H1 (cell line): ENCODE measurements around the gene CDC45. TPM values are rescaled to one million over a fixed set of nuclear protein-coding genes. Genes with fewer than 3 reads are reported as not detected.

Experiments
- CTCF ChIA-PET: fragments of 300-600 bp; sonication (Branson Sonifier 250); formaldehyde crosslinking; loops from one replicate; lab custom pipeline; 2021; ENCODE audit not compliant: partially characterized antibody; lab: Charles Lee
- POLR2A ChIA-PET: fragments of 300-600 bp; sonication (Branson Sonifier 250); formaldehyde crosslinking; loops from one replicate; lab custom pipeline; 2021; ENCODE audit warnings: inconsistent platforms; ENCODE audit not compliant: partially characterized antibody; lab: Charles Lee
- DNase-seq, 2 experiments: peaks; one replicate each; pipeline versions ENCODE4 v3.0.0 to v3.0.0-alpha.2; 2010 to 2022; ENCODE audit warnings: low spot score in 2 of 2, low read depth in 1 of 2, mixed read lengths in 1 of 2
- FAIRE-seq: peaks from 2 replicates; lab custom pipeline; 2011; peaks lifted over from hg19 to GRCh38; lab: Jason Lieb, UNC
- H2AFZ ChIP-seq: 2 replicates; pipeline ENCODE4 v1.8.1; 2012; ENCODE audit warnings: low read length, inconsistent platforms
- H2AK5ac ChIP-seq: 2 replicates; pipeline ENCODE4 v1.6.1; 2013; ENCODE audit warnings: low read depth, low read length
- H2BK120ac ChIP-seq: replicated peaks from 2 replicates; pipeline ENCODE3; 2013; ENCODE audit warnings: low read depth, low read length, inconsistent platforms
- H2BK12ac ChIP-seq: 2 replicates; pipeline ENCODE4 v1.6.1; 2013; ENCODE audit warnings: low read depth, low read length
- H2BK15ac ChIP-seq: 2 replicates; pipeline ENCODE4 v1.6.1; 2013; ENCODE audit warnings: low read length
- H2BK20ac ChIP-seq: 2 replicates; pipeline ENCODE4 v1.6.1; 2013; ENCODE audit warnings: low read length
- H2BK5ac ChIP-seq: 2 replicates; pipeline ENCODE4 v1.6.1; 2013; ENCODE audit warnings: low read depth, low read length
- H3K14ac ChIP-seq: 2 replicates; pipeline ENCODE4 v1.6.1; 2013; ENCODE audit warnings: inconsistent platforms; ENCODE audit not compliant: insufficient read length
- H3K18ac ChIP-seq: 2 replicates; pipeline ENCODE4 v1.6.1; 2013; ENCODE audit warnings: low read length; ENCODE audit errors: extremely low read depth
- H3K23ac ChIP-seq: 2 replicates; pipeline ENCODE4 v1.6.1; 2013; ENCODE audit warnings: inconsistent platforms; ENCODE audit not compliant: insufficient read length
- H3K23me2 ChIP-seq: 2 replicates; pipeline ENCODE4 v1.6.1; 2013; ENCODE audit warnings: low read depth, low read length
- H3K27ac ChIP-seq: 2 replicates; pipeline ENCODE4 v1.6.1; 2011; ENCODE audit warnings: low read depth, low read length, inconsistent platforms
- H3K27me3 ChIP-seq, 4 experiments: replicated peaks in 1 of 4; 1 replicate in 1 of 4; 2 replicates in 3 of 4; pipeline versions ENCODE4 v1.6.1 to v1.8.1; 2011 to 2013; ENCODE audit warnings: low read length in 3 of 4, mild to moderate bottlenecking in 3 of 4, inconsistent platforms in 2 of 4, mixed read lengths in 2 of 4, moderate library complexity in 1 of 4; ENCODE audit not compliant: control insufficient read depth in 3 of 4, insufficient read depth in 3 of 4; ENCODE audit errors: extremely low read depth in 1 of 4
- H3K36me3 ChIP-seq, 4 experiments: 2 replicates each; pipeline versions ENCODE4 v1.6.1 to v1.8.1; 2011 to 2013; ENCODE audit warnings: mild to moderate bottlenecking in 4 of 4, low read length in 3 of 4, moderate library complexity in 2 of 4, control low read depth in 1 of 4, inconsistent platforms in 1 of 4; ENCODE audit not compliant: insufficient read depth in 4 of 4, control insufficient read depth in 2 of 4
- H3K4ac ChIP-seq: replicated peaks from 2 replicates; pipeline ENCODE3; 2013; ENCODE audit warnings: low read length, low read depth, mixed read lengths, inconsistent platforms; ENCODE audit not compliant: insufficient read length
- H3K4me1 ChIP-seq, 4 experiments: replicated peaks in 1 of 4; 1 replicate in 1 of 4; 2 replicates in 3 of 4; pipeline versions ENCODE4 v1.6.1 to v1.8.1; 2011 to 2013; ENCODE audit warnings: low read length in 3 of 4, inconsistent platforms in 2 of 4, mixed read lengths in 1 of 4; ENCODE audit not compliant: insufficient read depth in 4 of 4, control insufficient read depth in 3 of 4
- H3K4me2 ChIP-seq, 2 experiments: 2 replicates each; pipeline versions ENCODE4 v1.6.1 to v1.8.1; 2011 to 2013; ENCODE audit warnings: low read depth in 2 of 2, low read length in 2 of 2, control low read depth in 1 of 2, inconsistent platforms in 1 of 2, mild to moderate bottlenecking in 1 of 2; ENCODE audit not compliant: insufficient read depth in 1 of 2
- H3K4me3 ChIP-seq, 4 experiments: fragments of 200-600, 300-600 bp in 1 of 4; sonication (generic), shearing (Covaris generic), sonication (Bioruptor Twin) in 1 of 4; 2 replicates each; pipeline versions ENCODE4 v1.5.1 to v1.8.1; 2011 to 2016; ENCODE audit warnings: low read length in 4 of 4, low read depth in 3 of 4, control low read depth in 2 of 4, inconsistent platforms in 2 of 4, mild to moderate bottlenecking in 2 of 4, mixed read lengths in 1 of 4, moderate library complexity in 1 of 4; ENCODE audit not compliant: insufficient read depth in 2 of 4; ENCODE audit errors: extremely low read depth in 1 of 4
- H3K56ac ChIP-seq: replicated peaks from 2 replicates; pipeline ENCODE3; 2013; ENCODE audit warnings: low read depth, mild to moderate bottlenecking, mixed read lengths, low read length, inconsistent platforms; ENCODE audit not compliant: insufficient read length
- H3K79me1 ChIP-seq: 2 replicates; pipeline ENCODE4 v1.6.1; 2013; ENCODE audit warnings: low read depth, low read length, control low read depth
- H3K79me2 ChIP-seq, 2 experiments: 2 replicates each; pipeline versions ENCODE4 v1.6.1 to v1.8.1; 2012 to 2013; ENCODE audit warnings: low read length in 2 of 2, mild to moderate bottlenecking in 2 of 2, inconsistent platforms in 1 of 2; ENCODE audit not compliant: insufficient read depth in 2 of 2, control insufficient read depth in 1 of 2
- H3K9ac ChIP-seq, 4 experiments: replicated peaks in 1 of 4; 1 replicate in 1 of 4; 2 replicates in 3 of 4; pipeline versions ENCODE4 v1.6.1 to v1.8.1; 2011 to 2013; ENCODE audit warnings: low read depth in 3 of 4, low read length in 3 of 4, control low read depth in 2 of 4, mild to moderate bottlenecking in 2 of 4, moderate library complexity in 2 of 4, inconsistent platforms in 1 of 4; ENCODE audit errors: extremely low read depth in 1 of 4
- H3K9me3 ChIP-seq, 2 experiments: 2 replicates each; pipeline versions ENCODE4 v1.6.1 to v1.8.1; 2012 to 2013; ENCODE audit warnings: mild to moderate bottlenecking in 2 of 2, moderate library complexity in 2 of 2, control low read depth in 1 of 2, inconsistent platforms in 1 of 2, low read depth in 1 of 2, low read length in 1 of 2, mixed read lengths in 1 of 2; ENCODE audit not compliant: insufficient read depth in 2 of 2
- H4K20me1 ChIP-seq, 2 experiments: replicated peaks in 1 of 2; 2 replicates each; pipeline versions ENCODE3 to v1.8.1; 2011 to 2013; ENCODE audit warnings: inconsistent platforms in 2 of 2, low read length in 2 of 2, mild to moderate bottlenecking in 1 of 2; ENCODE audit not compliant: insufficient read depth in 2 of 2, control insufficient read depth in 1 of 2
- H4K5ac ChIP-seq: 2 replicates; pipeline ENCODE4 v1.6.1; 2013; ENCODE audit warnings: low read length, low read depth, mixed read lengths, inconsistent platforms; ENCODE audit not compliant: insufficient read length
- H4K8ac ChIP-seq: 2 replicates; pipeline ENCODE4 v1.8.0; 2013; ENCODE audit warnings: mild to moderate bottlenecking, moderate library complexity, low read length, inconsistent platforms; ENCODE audit not compliant: insufficient read depth; ENCODE audit errors: extremely low read depth
- H4K91ac ChIP-seq: replicated peaks from 2 replicates; pipeline ENCODE3; 2013; ENCODE audit warnings: low read length, mixed read lengths, inconsistent platforms; ENCODE audit not compliant: insufficient read length
- CTCF ChIP-seq, 3 experiments: IDR thresholded peaks; 1 replicate in 2 of 3; 2 replicates in 1 of 3; pipeline versions ENCODE4 v1.5.1 to v1.6.1; 2011; ENCODE audit warnings: low read length in 3 of 3, mild to moderate bottlenecking in 3 of 3, inconsistent platforms in 2 of 3, low read depth in 1 of 3, moderate library complexity in 1 of 3; ENCODE audit not compliant: insufficient read depth in 1 of 3; ENCODE audit errors: control extremely low read depth in 1 of 3
- SIN3A ChIP-seq, 2 experiments: IDR thresholded peaks in 1 of 2; conservative IDR thresholded peaks in 1 of 2; 2 replicates each; pipeline ENCODE4 v1.6.1; 2011 to 2012; ENCODE audit warnings: low read length in 2 of 2, improper control_type of control experiment in 1 of 2, low read depth in 1 of 2, mild to moderate bottlenecking in 1 of 2
- WGBS, 2 experiments: shearing (Covaris generic) in 1 of 2; methylation state at CpG; one replicate each; pipeline versions ENCODE4 v1.1.6 to v1.1.7; 2013 to 2015; ENCODE audit warnings: low lambda C conversion rate in 2 of 2, mixed read lengths in 2 of 2, inconsistent platforms in 1 of 2, low coverage in 1 of 2, missing lambda C conversion rate in 1 of 2; ENCODE audit not compliant: insufficient replicate concordance in 2 of 2, insufficient coverage in 1 of 2, insufficient read length in 1 of 2; ENCODE audit errors: extremely low coverage in 1 of 2, missing lambda C conversion rate in 1 of 2; 5-methylcytosine and 5-hydroxymethylcytosine counted together
- polyA plus RNA-seq, 7 experiments: library from polyadenylated mRNA; depleted of rRNA in 3 of 7; stranded (reverse) in 5 of 7; unstranded in 2 of 7; fragments of >200 nt in 5 of 7; fragments of 200-250 nt in 2 of 7; gene quantifications; 1 replicate in 5 of 7; 2 replicates in 1 of 7; 4 replicates in 1 of 7; pipeline versions ENCODE4 v1.2.1 to v1.2.3, GENCODE V29; 2011 to 2013; ENCODE audit warnings: missing spikeins in 2 of 7, mixed read lengths in 2 of 7
- total RNA-seq: library from RNA; stranded (reverse); fragmentation: NEBNext Ultra II Directional; extraction: Animal tissue kit (Norgen Biotek cat#: 25700); gene quantifications from 2 replicates; pipeline ENCODE4 v1.2.1, GENCODE V29; 2021

CDC45 gene
- total and polyA plus RNA-seq, 2 of the 8 experiments (the other 6 are each of a cell fraction or from before 2014, with no cell fraction given), result 31.9 to 37.7 TPM

GRCh38 chr22:19473578-19473977, 6.1 kb upstream of the CDC45 start:
- no peaks in the 10 kb centered on the region for H3K27me3 ChIP-seq
- no peak overlapping the region for H3K18ac ChIP-seq
- H3K4me3 ChIP-seq, result no peak overlapping the region
- TF ChIP-seq CTCF (IDR thresholded peaks at IDR 0.05; ENCODE audit: control extremely low read depth in 1 of 3, insufficient read depth in 1 of 3, low read depth in 1 of 3, low read length in 3 of 3) (peak in 1 of 3 experiments; percentile 20; a peak in 1 of 4 replicates), SIN3A (conservative IDR thresholded peaks at IDR 0.05 in 1 of 2, IDR thresholded peaks at IDR 0.05 in 1 of 2; ENCODE audit: low read depth in 1 of 2, low read length in 2 of 2) (no peak)
- TF ChIP-seq, all 59 proteins: peak for 1
- Histone ChIP-seq H3K4me2 (no peak overlapping the region), H2BK5ac (no peak overlapping the region), H4K91ac (no peak overlapping the region), H3K9ac (no peak overlapping the region), H3K9me3 (no peaks in the 10 kb centered on the region), H2BK15ac (no peak overlapping the region), H2AFZ (no peak overlapping the region), H4K5ac (no peak overlapping the region), H3K56ac (no peak overlapping the region), H2AK5ac (no peak overlapping the region), H3K79me1 (peaks cover 7% of the 10 kb centered on the region), H2BK120ac (no peak overlapping the region), H3K36me3 (peaks cover 20 to 36% (median 26%) of the 10 kb centered on the region in 4 experiments; a peak in 7 of 8 replicates), H3K4ac (no peak overlapping the region), H3K79me2 (peaks cover 3 to 36% of the 10 kb centered on the region in 2 experiments; a peak in 2 of 4 replicates), H3K23ac (no peak overlapping the region), H3K27ac (no peak overlapping the region), H3K14ac (no peak overlapping the region), H4K20me1 (peaks cover 4 to 32% of the 10 kb centered on the region in 2 experiments), H3K4me1 (peaks cover 0 to 4% (median 1%) of the 10 kb centered on the region in 4 experiments; a peak in 2 of 7 replicates), H2BK12ac (no peak overlapping the region), H2BK20ac (no peak overlapping the region), H4K8ac (no peak overlapping the region), H3K23me2 (peaks cover 7% of the 10 kb centered on the region; the same call in 1 of the 2 replicates)
- POLR2A ChIA-PET, result interaction anchor here (0.7 to 0.9 kb wide), 2 partner anchors 26 to 41 kb away, joined by 3 to 4 read pairs; partner anchors contain the start of genes C22orf39, HIRA and MRPL40
- 87% methylated on average over 3 of the region's 3 CpGs; no CpG with 5 or more reads in 1 of the 2 experiments for WGBS, 2 experiments
- DNase-seq, result no peak
- CTCF ChIA-PET, result interaction anchor here (0.5 to 3.4 kb wide), 15 partner anchors 9 to 294 kb away, joined by 3 to 34 read pairs (median 4); partner anchors contain the start of gene SLC25A1
- no peak for FAIRE-seq
